ACC112 (cell line): ENCODE results near the gene TMEM30A.
A peak's percentile ranks its signal among the peaks of the same experiment; 100 is the strongest.

Source experiments
- H2AFZ ChIP-seq: fragments of 200-600 bp; sonication (generic); one replicate; pipeline ENCODE4 v1.6.0; 2017; ENCODE audit warnings: antibody characterized with exemption, low read length; ENCODE audit not compliant: unreplicated experiment
- H3K27ac ChIP-seq: fragments of 200-600 bp; sonication (generic); 2 replicates; pipeline ENCODE4 v1.5.1; 2014; ENCODE audit warnings: low read depth, mild to moderate bottlenecking, antibody characterized with exemption, low read length, moderate library complexity
- H3K27me3 ChIP-seq: fragments of 200-600 bp; sonication (generic); 2 replicates; pipeline ENCODE4 v1.6.1; 2014; ENCODE audit warnings: mild to moderate bottlenecking, antibody characterized with exemption, low read length, moderate library complexity, mixed read lengths; ENCODE audit not compliant: insufficient read depth
- H3K36me3 ChIP-seq: fragments of 200-600 bp; sonication (generic); 2 replicates; pipeline ENCODE4 v1.6.1; 2016; ENCODE audit warnings: mild to moderate bottlenecking, antibody characterized with exemption, low read length, moderate library complexity, mixed read lengths; ENCODE audit not compliant: insufficient read depth
- H3K4me1 ChIP-seq: fragments of 200-600 bp; sonication (generic); one replicate; pipeline ENCODE4 v1.6.1; 2016; ENCODE audit warnings: low read length, mixed read lengths; ENCODE audit not compliant: insufficient read depth, unreplicated experiment, control insufficient read depth
- H3K4me3 ChIP-seq: fragments of 200-600 bp; sonication (generic); 2 replicates; pipeline ENCODE4 v1.5.1; 2014; ENCODE audit warnings: mild to moderate bottlenecking, low read depth, low read length
- H3K79me2 ChIP-seq: fragments of 200-600 bp; sonication (generic); one replicate; pipeline ENCODE4 v1.6.0; 2016; ENCODE audit warnings: low read length; ENCODE audit not compliant: control insufficient read depth, unreplicated experiment, insufficient read depth

Gene TMEM30A

DNA sequence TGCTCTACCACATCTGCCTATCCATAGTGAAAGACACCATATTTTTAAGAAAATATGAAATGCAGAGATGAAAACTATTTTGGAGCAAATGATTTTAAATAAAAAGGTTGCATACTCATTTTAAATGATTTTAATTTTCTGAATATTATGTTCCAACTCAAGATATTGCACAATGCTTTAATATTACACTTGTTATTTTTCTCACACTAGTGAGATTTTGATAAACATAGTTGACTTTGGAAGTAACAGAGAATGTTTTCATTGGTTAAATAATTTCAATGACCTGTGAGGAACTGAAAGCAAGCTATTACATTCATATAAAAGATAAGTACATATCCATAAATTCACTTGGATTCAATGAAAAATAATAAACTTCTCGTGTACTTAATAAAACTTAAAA lies 7.2 kb upstream of the TMEM30A start:
- Histone ChIP-seq H3K27me3 (no peaks in the 10 kb centered on the region), H3K36me3 (no peaks in the 10 kb centered on the region), H3K4me1 (peaks cover 6% of the 10 kb centered on the region), H3K79me2 (no peaks in the 10 kb centered on the region), H3K4me3 (no peak overlapping the region), H2AFZ (no peak overlapping the region), H3K27ac (no peak overlapping the region)

DNA sequence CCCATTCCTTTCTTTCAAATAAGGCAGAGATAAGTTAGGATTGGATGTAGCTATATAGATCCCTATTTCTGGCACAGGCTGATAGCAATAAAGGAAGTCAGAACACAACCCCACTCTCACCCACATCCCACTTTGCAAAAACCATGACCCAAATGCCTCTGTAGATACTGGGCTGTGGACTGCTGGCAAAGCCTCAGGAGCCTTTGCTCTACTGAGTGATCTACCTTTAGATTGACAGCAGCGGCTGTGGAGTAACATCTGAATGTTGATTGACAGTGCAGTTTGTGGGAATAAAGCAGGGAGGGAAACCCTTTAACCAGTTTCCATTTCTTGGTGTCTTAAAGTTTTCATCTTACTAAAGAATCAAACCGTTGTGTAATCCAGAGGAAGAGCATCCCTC lies 6.7 kb upstream of the TMEM30A start:
- no peak overlapping the region for H2AFZ ChIP-seq
- H3K27me3 ChIP-seq = no peaks in the 10 kb centered on the region
- no peak overlapping the region for H3K4me3 ChIP-seq
- peaks cover 8% of the 10 kb centered on the region for H3K4me1 ChIP-seq
- peaks cover 3% of the 10 kb centered on the region for H3K79me2 ChIP-seq
- H3K36me3 ChIP-seq = no peaks in the 10 kb centered on the region
- H3K27ac ChIP-seq = no peak overlapping the region

DNA sequence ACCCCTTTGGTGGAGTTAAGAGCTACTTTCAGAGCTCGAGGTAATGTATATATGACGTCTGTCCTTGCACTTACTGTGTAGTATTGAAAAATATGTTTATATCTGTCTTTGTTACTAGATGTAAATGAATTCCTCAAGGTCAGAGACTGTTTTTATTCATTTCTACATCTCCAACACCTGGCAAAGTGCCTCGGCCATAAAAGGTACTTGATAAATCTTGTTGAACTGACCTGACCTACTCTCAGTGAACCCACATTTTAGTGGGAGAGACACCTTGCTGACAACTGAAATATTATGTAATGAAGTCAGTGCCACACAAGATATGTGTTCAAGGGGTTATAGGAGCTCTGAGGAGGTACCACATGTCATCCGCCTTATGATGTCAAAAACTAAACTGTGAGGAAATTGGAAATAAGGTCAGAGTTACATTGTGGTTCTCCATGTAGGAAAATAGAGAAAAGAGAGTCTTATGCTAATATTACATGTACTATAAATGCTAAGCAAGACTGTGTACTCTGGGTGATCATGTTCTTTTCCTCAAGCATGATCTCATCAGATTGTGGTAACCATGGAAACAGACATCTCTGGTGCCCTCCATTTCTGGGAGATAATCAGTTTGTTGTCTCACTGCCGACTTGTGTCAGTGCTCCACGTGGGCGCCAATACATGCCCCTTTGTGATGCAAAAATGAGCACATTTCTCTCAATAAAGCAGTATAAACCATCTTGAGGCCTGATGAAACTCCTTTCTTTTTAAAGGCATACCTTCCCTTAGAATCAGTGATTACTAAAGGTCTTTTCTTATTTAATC lies 5.7 kb upstream of the TMEM30A start:
- H3K27ac ChIP-seq = no peak overlapping the region
- no peak overlapping the region for H3K4me3 ChIP-seq
- H3K36me3 ChIP-seq = no peaks in the 10 kb centered on the region
- peaks cover 9% of the 10 kb centered on the region for H3K79me2 ChIP-seq
- H3K4me1 ChIP-seq = peaks cover 10% of the 10 kb centered on the region
- no peak overlapping the region for H2AFZ ChIP-seq
- no peaks in the 10 kb centered on the region for H3K27me3 ChIP-seq

DNA sequence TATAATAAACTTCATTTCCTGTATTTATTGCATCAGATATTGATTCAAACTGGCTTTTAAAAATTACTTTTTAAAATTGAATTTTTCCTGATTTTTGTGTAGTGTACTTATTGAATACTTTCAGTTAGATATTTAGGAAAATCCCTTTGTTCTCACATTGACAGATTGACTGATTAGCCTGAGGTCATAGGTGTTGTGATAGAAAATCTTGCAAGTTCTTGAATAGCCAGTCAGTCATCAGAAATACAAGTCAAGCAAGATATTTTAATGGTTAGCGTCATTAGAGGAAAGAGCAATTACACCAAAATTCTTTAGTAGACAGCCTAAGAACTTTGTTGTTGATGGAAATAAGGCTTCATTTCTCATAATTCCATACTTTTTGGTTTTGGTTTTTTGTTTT lies 3.4 kb upstream of the TMEM30A start:
- Histone ChIP-seq H3K27me3 (no peaks in the 10 kb centered on the region), H3K36me3 (no peaks in the 10 kb centered on the region), H3K79me2 (peaks cover 30% of the 10 kb centered on the region), H3K27ac (no peak overlapping the region), H3K4me3 (no peak overlapping the region), H3K4me1 (peaks cover 10% of the 10 kb centered on the region), H2AFZ (no peak overlapping the region)

DNA sequence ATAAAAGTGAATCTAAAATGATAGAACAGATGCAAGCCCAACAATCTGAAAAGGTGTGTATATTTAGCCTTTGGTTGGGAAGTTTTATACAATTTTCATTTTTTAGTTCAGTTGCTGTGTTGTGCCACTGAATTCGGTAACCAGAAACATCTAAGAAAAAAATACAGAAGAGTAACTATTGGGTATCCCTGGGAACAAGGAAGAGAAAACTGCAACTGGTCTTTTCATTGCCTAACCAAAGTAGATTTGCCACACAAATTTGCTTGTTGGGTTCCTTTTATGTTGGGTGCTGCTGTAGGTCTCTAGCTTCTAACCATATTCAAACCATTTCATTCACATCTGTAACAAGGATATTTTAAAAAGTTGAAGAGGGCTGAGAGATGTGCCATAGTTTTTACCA lies 2.8 kb upstream of the TMEM30A start:
- no peaks in the 10 kb centered on the region for H3K27me3 ChIP-seq
- H3K4me1 ChIP-seq = peaks cover 13% of the 10 kb centered on the region
- H3K4me3 ChIP-seq = no peak overlapping the region
- H3K79me2 ChIP-seq = peaks cover 36% of the 10 kb centered on the region
- H3K27ac ChIP-seq = no peak overlapping the region
- H2AFZ ChIP-seq = no peak overlapping the region
- no peaks in the 10 kb centered on the region for H3K36me3 ChIP-seq

- Histone ChIP-seq H3K27ac (no peak overlapping the region), H3K36me3 (no peaks in the 10 kb centered on the region), H3K27me3 (no peaks in the 10 kb centered on the region), H2AFZ (no peak overlapping the region), H3K79me2 (peaks cover 40% of the 10 kb centered on the region), H3K4me1 (peaks cover 15% of the 10 kb centered on the region), H3K4me3 (no peak overlapping the region)
Measured at GRCh38 chr6:75286955-75287354, 2.4 kb upstream of the TMEM30A start.

DNA sequence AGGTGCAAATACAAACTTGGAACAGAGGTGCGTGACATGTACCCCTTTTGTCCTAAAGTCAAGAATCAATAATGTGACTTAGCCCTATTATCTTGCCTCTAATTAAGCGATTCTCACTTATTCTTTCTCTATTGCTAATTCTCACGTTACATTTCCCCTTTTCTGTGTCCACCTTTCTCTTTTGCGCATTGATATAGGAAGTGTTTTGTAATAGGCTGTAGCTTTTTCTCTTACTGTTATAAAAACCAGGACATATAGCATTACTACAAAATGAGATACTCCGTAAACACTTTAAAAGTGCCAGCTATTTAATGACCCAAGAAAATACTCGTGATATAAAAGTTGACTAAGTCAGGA lies 669 bp upstream of the TMEM30A start:
- H3K36me3 ChIP-seq = no peaks in the 10 kb centered on the region
- H2AFZ ChIP-seq = peak overlapping the region; percentile 99
- no peaks in the 10 kb centered on the region for H3K27me3 ChIP-seq
- peaks cover 57% of the 10 kb centered on the region for H3K79me2 ChIP-seq
- H3K4me3 ChIP-seq = peak overlapping the region; percentile 87
- H3K27ac ChIP-seq = peak overlapping the region; percentile 36
- H3K4me1 ChIP-seq = peaks cover 25% of the 10 kb centered on the region

GRCh38 chr6:75283907-75284631 lies 523 bp downstream of the TMEM30A start:
- Histone ChIP-seq H3K27ac (peak overlapping the region; percentile 51; the same call in 1 of the 2 replicates), H3K36me3 (no peaks in the 10 kb centered on the region)

DNA sequence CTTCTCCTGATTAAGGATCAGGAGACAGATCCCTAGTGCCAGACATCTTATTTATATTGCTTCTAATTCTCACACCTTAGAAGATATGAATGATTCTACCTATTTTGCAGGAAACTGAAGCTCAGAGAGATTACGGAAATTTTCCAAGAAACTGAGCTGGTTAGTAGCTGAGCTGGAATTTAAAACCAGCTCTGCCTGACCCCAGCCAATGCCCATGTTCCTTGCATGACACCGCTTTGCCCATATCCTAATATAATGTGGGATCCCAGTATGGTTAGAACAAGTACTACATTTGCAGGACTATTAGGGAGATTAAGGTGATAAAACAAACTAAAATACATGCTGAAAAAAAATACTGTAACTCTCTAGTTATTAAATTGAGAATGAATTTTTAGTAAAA lies 1.9 kb downstream of the TMEM30A start:
- no peak overlapping the region for H3K27ac ChIP-seq
- H3K36me3 ChIP-seq = no peaks in the 10 kb centered on the region
- H3K4me3 ChIP-seq = peak overlapping the region; percentile 87
- H3K4me1 ChIP-seq = peaks cover 46% of the 10 kb centered on the region
- peaks cover 82% of the 10 kb centered on the region for H3K79me2 ChIP-seq
- H3K27me3 ChIP-seq = no peaks in the 10 kb centered on the region
- H2AFZ ChIP-seq = no peak overlapping the region

More at GRCh38 chr6:75283907-75284631, 523 bp downstream of the TMEM30A start:
- Histone ChIP-seq H3K4me3 (peak overlapping the region; percentile 87), H3K4me1 (peaks cover 36% of the 10 kb centered on the region), H2AFZ (peak overlapping the region; percentile 35), H3K27me3 (no peaks in the 10 kb centered on the region), H3K79me2 (peaks cover 68% of the 10 kb centered on the region)

GRCh38 chr6:75281653-75282052 lies 2.9 kb downstream of the TMEM30A start:
- H2AFZ ChIP-seq = no peak overlapping the region
- peak overlapping the region; percentile 87 for H3K4me3 ChIP-seq
- H3K79me2 ChIP-seq = peaks cover 92% of the 10 kb centered on the region
- peaks cover 40% of the 10 kb centered on the region for H3K4me1 ChIP-seq
- no peak overlapping the region for H3K27ac ChIP-seq
- no peaks in the 10 kb centered on the region for H3K36me3 ChIP-seq
- no peaks in the 10 kb centered on the region for H3K27me3 ChIP-seq
